ENCODE measurements around the gene SNX32.
A peak's percentile ranks its signal among the peaks of the same experiment; 100 is the strongest.

The SNX32 gene

DNA sequence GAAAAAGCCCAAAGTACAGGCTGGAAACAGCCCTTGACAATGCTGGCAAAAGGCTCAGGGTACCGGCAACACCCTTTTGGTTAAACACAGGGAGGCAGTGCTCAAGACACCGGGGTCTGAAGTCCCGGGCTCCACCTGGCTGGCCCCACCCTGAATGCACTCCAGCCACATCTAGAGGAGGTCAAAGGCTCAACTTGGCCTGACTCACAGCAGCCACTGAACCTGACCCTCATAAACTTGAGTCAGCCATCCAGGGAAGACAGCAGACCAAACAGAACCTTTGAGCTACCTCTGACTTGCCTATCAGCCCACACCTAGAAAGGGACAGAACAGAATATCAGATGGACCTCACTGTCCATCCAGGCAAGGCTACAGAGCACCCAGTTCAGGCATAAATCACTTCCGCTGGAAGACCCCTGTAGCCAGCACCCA is 20.4 kb downstream of the SNX32 start:
- TF ChIP-seq, protein P1, sequence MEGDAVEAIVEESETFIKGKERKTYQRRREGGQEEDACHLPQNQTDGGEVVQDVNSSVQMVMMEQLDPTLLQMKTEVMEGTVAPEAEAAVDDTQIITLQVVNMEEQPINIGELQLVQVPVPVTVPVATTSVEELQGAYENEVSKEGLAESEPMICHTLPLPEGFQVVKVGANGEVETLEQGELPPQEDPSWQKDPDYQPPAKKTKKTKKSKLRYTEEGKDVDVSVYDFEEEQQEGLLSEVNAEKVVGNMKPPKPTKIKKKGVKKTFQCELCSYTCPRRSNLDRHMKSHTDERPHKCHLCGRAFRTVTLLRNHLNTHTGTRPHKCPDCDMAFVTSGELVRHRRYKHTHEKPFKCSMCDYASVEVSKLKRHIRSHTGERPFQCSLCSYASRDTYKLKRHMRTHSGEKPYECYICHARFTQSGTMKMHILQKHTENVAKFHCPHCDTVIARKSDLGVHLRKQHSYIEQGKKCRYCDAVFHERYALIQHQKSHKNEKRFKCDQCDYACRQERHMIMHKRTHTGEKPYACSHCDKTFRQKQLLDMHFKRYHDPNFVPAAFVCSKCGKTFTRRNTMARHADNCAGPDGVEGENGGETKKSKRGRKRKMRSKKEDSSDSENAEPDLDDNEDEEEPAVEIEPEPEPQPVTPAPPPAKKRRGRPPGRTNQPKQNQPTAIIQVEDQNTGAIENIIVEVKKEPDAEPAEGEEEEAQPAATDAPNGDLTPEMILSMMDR (IDR thresholded peaks at IDR 0.05; ENCODE audit: insufficient read depth, low read length, missing control alignments), result no peak
- H3K4me3 ChIP-seq (ENCODE audit: low read depth, low read length), result no peak overlapping the region
- ChIA-PET CTCF (no interaction called here), POLR2A (no interaction called here)
- no peak for DNase-seq (ENCODE audit: low read depth, low spot score)

DNA sequence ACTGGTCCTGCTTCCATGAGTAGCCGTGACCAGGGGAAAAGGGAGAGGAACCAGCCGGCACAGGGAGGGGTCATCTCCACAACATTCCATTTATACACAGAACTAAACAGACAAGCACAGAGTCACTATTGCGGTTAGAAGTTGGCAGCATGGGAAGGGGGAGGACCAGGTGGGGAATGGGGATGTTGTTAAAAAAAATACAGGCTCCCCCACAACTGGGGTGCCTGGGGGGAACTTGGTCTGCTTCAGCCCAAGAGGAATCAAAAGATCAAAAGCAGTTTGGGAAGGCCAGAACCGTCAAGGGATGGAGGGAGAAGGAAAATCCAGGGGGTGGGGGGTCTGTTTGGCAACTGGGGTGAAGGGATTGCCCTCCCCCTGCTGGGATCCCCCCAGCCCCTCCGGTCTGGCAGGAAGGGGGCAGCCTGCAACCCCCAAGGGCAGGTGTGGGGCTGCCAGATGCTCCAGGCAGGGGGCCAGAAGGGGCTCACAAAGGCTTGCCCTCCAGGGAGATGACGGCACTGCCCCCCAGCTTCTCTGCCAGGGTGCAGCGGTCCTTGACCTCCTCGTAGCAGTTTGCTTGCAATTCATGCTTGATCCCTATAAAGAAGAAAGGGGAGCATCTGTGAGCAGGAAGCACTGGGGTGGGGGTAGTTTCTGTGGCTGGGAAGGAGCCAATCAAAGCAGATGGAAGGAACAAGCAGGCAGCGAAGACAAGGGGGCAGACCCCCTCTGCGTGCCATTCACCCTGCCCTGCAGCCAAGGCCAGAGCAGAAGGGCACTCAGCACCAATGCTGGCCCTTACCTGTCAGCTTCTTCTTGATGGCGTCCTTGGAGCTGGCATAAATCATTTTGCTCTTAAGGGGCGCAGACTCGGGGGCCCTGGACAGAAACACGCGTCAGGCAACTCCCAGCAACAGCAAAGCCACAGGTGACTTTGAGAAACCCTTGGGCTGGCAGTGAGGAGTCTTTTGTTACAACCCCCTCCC is 21.4 kb downstream of the SNX32 start:
- POLR2A ChIA-PET, result interaction anchor here (0.6 to 1.7 kb wide), 2 partner anchors 35 to 148 kb away, joined by 3 read pairs; partner anchors contain the start of gene CCDC85B
- H3K4me3 ChIP-seq (ENCODE audit: low read depth, low read length), result peak overlapping the region; percentile 95
- TF ChIP-seq, protein P1 (IDR thresholded peaks at IDR 0.05; ENCODE audit: insufficient read depth, low read length, missing control alignments), result no peak
- CTCF ChIA-PET, result interaction anchor here (1.2 kb wide), 1 partner anchor 19 kb away, joined by 4 read pairs; no protein-coding TSS in a partner anchor
- no peak for DNase-seq (ENCODE audit: low read depth, low spot score)

DNA sequence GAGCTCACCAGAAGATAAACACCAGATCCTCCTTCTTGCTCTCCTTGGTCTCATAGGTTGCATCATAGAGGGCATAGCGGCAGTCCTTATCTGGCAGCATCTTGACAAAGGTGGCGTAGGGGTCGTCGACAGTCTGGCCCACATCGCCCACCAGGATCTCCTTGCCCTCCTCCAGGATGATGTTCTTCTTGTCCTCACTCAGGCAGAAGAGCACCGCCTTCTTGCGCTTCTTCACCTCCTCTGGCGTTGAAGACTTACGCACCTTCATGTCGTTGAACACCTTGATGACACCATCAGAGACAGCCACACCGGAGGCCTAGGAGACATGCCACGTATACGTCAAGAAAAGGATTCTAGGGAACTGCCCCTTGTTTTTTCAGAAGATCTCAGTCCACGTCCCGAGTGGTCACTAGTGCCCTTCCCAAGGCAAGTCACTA is 22.2 kb downstream of the SNX32 start:
- DNase-seq (ENCODE audit: low read depth, low spot score), result no peak
- TF ChIP-seq, protein P1 (IDR thresholded peaks at IDR 0.05; ENCODE audit: insufficient read depth, low read length, missing control alignments), result no peak
- POLR2A ChIA-PET, result interaction anchor here (0.6 to 1.7 kb wide), 2 partner anchors 34 to 149 kb away, joined by 3 read pairs; partner anchors contain the start of gene CCDC85B
- CTCF ChIA-PET, result interaction anchor here (1.2 kb wide), 1 partner anchor 18 kb away, joined by 4 read pairs; no protein-coding TSS in a partner anchor
- peak overlapping the region; percentile 95 for H3K4me3 ChIP-seq (ENCODE audit: low read depth, low read length)

DNA sequence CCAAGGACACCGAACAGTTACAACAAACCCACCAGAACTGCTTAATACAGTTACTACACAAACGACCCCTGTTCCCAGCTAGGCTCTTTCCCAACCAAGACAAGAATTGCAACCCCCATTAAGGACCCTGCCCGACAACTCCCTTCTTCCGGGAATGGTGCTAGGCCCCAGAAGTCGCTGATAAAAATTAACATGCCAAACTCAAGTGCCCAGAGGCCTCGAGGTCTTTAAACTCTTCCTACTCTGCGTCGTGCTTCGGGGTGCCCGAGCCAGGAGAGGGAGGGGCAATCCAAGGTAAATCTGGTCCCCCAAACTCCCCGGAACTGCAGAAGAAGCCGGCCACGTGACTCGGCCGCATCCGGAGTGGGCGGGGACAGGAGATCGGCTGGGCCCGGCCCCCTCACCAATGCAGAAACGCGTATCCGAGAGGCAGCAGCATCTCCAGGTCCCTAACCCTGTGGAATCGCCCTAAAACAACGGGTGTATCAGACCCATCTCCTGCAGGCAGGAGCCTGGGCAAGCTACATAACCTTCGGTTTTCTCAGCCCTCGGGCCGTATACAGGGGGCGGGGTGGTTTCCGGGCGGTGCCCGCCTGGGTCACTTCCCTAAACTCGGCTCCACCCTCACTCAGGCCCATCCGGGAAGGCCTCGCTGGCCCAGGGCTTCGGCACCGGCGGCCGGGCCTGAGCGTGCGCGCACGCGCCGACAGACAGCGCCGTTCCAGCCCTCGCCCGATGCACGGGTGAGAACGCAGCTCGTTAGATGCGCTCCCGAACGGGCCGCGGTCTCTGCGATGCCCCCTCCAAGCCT is 23.1 kb downstream of the SNX32 start:
- CTCF ChIA-PET, result interaction anchor here (0.6 kb wide), 1 partner anchor 153 kb away, joined by 3 read pairs; no protein-coding TSS in a partner anchor
- H3K4me3 ChIP-seq (ENCODE audit: low read depth, low read length), result peak overlapping the region; percentile 95
- POLR2A ChIA-PET, result interaction anchor here (0.6 to 5.2 kb wide), 7 partner anchors 31 to 502 kb away, joined by 3 to 67 read pairs (median 3); partner anchors contain the start of genes CCDC85B, FIBP, KAT5 and PCNX3

DNA sequence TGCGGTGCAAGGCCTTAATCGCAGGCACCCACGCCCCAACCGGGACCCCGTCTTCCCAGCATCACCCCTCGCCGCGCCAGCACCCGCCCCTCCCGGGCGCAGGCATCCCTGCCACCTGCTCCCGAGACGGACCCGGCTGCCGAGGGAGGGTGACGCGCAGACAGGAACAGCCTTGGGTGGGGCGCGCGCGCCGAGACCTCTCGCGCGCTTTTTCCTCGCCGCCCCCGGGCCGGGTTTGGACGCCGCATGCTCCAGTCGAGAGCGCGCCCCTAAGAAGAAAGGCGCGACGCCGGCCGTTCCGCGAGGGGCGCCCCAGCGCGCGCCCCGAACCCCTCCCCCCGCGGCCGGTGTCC is 23.7 kb downstream of the SNX32 start:
- TF ChIP-seq, protein P1 (IDR thresholded peaks at IDR 0.05; ENCODE audit: insufficient read depth, low read length, missing control alignments), result no peak
- DNase-seq (ENCODE audit: low read depth, low spot score), result no peak
- CTCF ChIA-PET, result interaction anchor here (0.6 kb wide), 1 partner anchor 153 kb away, joined by 3 read pairs; no protein-coding TSS in a partner anchor
- H3K4me3 ChIP-seq (ENCODE audit: low read depth, low read length), result peak overlapping the region; percentile 95
- POLR2A ChIA-PET, result interaction anchor here (0.6 to 5.2 kb wide), 10 partner anchors 12 to 242 kb away, joined by 3 to 103 read pairs (median 6); partner anchors contain the start of genes CCDC85B, EFEMP2, FIBP and KAT5

More for the DNA sequence above, 23.1 kb downstream of the SNX32 start:
- DNase-seq (ENCODE audit: low read depth, low spot score), result no peak
- TF ChIP-seq, protein P1 (IDR thresholded peaks at IDR 0.05; ENCODE audit: insufficient read depth, low read length, missing control alignments), result no peak

Data from AG04449 (cell line).